GM21390 (cell line): ENCODE results near the gene NCSTN.

ENCODE experiments used
- ATAC-seq: cut with Tn5 transposase; IDR thresholded peaks from one replicate; pipeline ENCODE4 v1.9.1; 2021; ENCODE audit not compliant: unreplicated experiment

The NCSTN gene

GRCh38 chr1:160404094-160404493 lies 60.9 kb downstream of the NCSTN start:
- ATAC-seq = no peak

- no peak for ATAC-seq
Observed at GRCh38 chr1:160405331-160405877, 62.2 kb downstream of the NCSTN start.

- no peak for ATAC-seq
Observed at GRCh38 chr1:160406131-160406968, 63.2 kb downstream of the NCSTN start.

GRCh38 chr1:160407839-160408801 lies 64.9 kb downstream of the NCSTN start:
- no peak for ATAC-seq
